Stimulated activated CD4-positive, alpha-beta T cell treated with anti-CD3 and anti-CD28 coated beads, Interleukin-2, amount 100 ng/mL, for 4 hours (primary cell): ENCODE results near the gene CNOT4.
"Not testable (repeated sequence)": the region's sequence is repeated elsewhere in the genome, so short reads cannot be mapped to it uniquely, and the experiment has no call there.

Source experiments
- DNase-seq: peaks from one replicate; pipeline ENCODE4 v3.0.0-alpha.2; 2020; ENCODE audit warnings: low read depth

CNOT4 gene

DNA sequence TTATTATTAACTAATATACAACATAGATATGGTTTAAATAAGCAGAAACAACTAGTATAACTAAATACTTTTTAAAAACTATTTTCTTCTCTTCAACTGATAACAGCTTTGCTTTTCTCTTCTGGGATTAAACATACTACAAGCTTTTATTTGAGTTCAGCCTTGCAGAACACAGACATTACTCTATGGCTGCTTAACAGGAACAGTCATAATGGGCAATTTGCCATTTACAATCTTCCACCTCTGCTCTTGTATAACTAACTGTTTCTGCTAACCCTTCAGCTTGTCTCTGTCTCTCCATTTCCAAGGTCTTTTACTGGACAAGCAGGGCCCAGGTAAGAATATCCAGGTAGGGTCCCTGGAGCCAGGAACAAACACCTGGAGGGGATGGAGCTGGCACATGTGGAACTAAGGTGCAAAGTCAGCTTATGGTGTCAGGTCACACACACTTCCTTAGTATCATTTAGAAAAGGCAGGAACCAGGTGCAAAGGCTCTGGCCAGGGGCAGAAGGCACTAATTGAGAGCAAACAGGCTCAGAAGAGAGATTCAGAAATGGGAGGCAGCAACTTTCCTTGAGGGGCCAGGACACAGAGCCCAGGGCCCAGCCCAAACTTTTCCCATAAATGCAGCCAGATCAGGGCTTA is 183.1 kb downstream of the CNOT4 start:
- no peak for DNase-seq

DNA sequence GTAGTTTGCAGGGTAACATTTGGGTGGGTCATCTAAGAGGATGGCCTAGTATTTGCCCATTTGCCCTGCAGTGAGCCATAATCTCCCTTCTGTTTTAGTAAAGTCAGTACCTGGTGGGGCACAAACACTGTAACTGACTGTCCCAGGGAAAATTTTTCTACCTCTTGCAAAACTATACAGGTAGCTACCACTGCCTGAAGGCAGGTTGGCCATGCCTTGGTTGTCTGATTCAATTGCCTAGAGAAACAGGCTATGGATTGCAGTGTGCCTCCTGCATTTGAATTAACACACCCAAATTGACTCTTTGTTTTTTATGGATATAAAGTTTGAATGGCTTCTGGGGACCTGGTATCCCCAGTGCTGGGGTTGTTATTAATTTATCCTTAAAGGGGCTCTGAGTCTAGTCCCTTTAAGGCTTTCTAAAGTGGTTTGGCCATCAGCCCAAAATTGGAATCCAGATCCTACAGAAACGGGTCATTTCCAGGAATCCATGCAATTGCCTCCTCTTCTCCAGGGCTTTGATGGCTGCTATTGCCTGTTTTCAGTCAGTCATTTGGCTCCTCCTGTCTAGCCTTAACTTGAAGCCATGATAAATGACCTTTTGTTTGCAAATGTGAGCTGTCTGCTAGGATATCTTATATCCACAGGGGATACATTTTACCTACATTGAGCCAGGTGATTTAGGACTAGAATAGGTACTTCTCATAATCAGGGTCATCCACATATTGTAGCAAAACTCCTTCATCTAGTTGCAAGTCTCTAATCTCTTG is 187.1 kb downstream of the CNOT4 start:
- DNase-seq = no peak

DNA sequence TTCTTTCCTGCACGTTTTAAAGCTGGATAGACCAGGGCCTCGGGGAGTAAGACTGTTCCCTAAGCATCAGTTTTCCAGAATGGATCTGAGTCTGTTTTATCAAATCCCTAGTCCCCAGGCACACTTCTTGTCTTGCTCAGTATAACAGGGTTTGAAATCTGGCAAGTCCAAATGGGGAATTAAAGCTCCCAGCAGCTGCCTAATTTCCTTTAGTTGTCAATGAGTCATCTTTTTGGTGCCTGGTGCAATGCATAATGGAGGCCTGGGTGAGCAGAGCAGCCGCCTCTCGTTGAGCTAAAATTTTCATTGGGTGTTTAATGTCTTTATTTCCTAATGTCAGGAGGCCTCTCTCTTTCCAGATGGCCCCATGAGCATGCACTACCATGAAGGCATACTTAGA is 188.3 kb downstream of the CNOT4 start:
- no peak for DNase-seq

- not testable (repeated sequence) for DNase-seq
Observed at GRCh38 chr7:135320953-135321352, 188.9 kb downstream of the CNOT4 start.

- DNase-seq = no peak
Observed at GRCh38 chr7:135320268-135320667, 189.6 kb downstream of the CNOT4 start.

DNA sequence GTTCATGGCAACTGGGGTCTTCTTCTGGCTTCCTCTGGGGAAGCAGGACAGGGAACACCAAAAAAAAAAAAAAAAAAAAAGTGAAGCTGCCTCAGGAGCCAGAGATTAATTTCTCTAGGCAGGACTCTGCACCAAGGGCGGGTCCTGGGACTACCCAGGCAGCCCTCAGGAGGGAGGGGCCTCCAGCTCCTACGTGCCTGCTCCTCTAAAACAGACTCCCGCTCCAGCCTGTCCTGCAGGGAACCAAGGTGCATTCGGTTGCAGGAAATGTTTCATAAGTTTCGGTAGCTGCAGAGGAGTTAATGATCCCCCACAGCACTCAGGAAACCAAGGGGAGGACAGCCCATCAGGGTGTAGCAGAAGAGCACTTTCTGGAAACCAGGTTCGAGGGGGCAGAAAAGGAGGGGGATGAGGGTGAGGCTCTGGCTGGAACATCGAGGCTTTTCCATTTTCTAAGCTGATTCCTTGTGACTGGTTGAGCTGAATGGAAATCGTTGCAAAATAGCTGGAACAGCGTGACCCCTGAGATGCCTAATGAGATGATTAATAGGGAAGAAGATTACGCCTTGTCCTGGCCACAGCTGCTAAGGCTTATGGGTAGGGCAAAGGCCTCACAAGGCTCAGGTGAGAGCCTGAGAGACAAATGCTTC is 192.1 kb downstream of the CNOT4 start:
- no peak for DNase-seq

DNA sequence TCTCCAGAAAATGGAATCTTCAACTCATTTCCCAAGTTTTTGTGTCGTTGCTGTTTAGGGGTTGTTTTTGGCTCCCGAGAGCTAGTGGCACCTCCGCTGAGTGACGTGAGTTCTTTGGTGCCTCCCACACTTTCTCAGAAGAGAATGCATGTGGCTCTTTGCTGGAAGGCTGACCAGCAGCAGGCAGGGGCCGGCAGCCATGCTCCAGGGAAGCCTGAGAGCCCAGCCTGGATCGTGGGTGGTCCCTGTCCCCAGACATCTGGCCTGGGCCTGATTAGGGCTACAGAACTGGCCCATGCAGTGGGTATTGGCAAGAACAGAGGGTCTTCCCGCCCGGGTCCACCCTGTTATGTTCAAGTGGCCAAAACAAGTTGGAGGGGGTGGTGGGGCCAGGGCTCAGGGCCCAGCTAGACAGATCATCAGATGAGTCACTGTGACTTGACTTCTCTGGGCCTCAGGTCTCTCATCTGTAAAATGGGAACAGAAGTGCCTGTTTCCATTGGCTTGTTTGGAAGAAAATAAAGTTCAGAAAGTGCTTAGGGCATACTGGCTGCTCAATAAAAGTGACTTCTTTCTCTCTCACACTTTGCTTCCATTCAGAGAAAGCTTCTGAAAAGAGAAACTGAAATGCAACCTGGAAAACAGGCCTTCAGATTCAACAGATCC is 193.1 kb downstream of the CNOT4 start:
- no peak for DNase-seq

- no peak for DNase-seq
Observed at GRCh38 chr7:135313971-135314370, 195.9 kb downstream of the CNOT4 start.
